ENCODE data around the gene CKB.

Gene CKB

DNA sequence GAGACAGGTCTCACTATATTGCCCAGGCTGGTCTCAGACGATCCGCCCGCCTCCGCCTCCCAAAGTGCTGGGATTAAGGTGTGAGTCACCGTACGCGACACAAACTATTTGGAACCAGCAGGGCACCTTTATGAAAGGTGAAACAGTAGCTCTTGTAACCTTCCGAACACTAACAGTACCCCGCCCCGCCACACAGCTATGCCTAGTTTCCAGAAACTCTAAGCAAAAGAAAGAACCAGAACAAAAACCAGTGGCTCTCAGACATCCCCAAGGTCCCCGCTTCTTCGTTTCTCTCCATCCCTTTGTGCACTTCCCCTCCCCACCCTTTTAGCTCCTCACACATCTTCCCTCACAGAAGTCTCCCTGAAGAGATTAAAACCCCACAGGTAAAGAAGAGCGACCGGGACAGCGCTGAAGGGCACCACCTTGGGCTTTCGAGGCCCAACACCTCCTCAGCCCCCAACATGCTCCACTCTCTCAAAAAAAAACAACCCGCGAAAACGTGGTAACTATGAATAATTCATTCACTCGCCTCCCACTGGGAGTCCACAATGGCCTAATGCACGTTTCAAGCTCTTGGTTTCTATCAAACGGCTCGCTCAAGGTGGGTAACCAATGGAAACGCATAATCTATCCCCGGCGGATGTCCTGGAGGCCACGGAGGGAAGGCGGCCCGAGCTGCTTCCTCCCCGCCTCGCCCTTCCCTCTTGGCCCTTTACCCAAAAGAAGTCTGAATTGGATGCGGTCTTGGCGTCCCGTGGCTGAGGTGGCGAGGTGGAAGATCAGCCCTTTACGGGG is 39.0 kb upstream of the CKB start:
- TF ChIP-seq CTCF (IDR thresholded peaks at IDR 0.05), result no peak

- TF ChIP-seq CTCF (IDR thresholded peaks at IDR 0.05), result no peak
Observed at GRCh38 chr14:103560691-103561090, 38.1 kb upstream of the CKB start.

DNA sequence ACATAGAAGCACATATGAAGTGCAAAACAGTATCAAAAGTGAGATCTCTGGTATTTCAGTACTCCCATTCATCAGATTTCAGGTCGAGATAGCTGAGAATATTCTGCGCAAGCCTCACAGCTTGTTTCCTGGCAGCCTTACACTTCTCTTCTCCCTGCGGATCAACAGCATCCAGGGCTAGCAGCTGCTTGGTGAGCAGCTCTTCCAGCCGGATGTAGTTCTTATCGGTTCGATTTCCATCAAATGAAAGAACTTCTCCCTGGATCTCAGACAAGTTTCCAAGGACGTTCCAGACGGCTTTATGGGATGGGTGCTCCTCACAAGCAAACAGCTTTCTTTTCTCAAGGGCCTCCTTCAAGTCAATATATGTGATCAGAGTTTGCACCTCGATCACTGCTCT is 37.1 kb upstream of the CKB start:
- no peak for TF ChIP-seq CTCF (IDR thresholded peaks at IDR 0.05)

- no peak for TF ChIP-seq CTCF (IDR thresholded peaks at IDR 0.05)
Observed at GRCh38 chr14:103558071-103558882, 35.6 kb upstream of the CKB start.

DNA sequence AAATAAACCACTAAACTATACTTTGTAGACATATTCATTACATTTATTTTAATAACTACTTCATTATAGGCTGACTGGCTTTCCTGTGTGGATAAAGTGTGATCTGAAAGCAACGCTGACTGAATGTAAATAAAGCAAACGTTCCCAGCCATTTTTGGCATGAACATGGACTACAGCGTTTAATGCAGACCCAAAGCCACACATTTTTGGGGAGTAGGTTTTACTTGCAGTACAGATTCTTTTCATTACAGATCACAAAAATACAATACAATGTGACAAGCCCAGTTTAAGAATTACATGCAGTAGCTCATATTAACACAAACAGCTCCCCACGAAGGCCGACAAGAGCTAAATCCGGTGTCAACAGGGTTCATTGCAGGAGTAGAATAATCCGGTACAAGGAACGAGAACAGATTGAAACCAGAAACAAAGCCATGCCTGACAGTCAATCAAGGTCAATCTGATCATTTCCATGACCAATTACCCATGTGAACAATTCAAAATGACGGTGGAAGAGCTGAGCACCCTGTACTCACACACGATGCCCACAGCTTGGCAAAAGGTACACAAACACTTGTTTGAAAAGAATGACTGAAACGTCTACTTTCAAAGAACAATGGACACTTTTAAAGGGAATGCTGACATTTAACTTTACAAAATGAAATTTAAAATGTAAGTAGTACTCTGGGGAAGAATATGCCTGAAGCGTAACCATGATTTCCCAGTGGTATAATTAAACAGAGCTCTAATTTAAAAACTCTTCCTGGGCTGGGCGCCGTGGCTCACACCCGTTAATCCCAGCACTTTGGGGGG is 34.5 kb upstream of the CKB start:
- TF ChIP-seq CTCF (IDR thresholded peaks at IDR 0.05), result no peak

GRCh38 chr14:103555559-103556337 is 33.1 kb upstream of the CKB start:
- TF ChIP-seq CTCF (IDR thresholded peaks at IDR 0.05), result no peak

- no peak for TF ChIP-seq CTCF (IDR thresholded peaks at IDR 0.05)
Observed at GRCh38 chr14:103552846-103553210, 30.2 kb upstream of the CKB start.
